AG04449 (cell line): ENCODE measurements around the gene C2orf81.
"Not testable (repeated sequence)": the region's sequence is repeated elsewhere in the genome, so short reads cannot be mapped to it uniquely, and the experiment has no call there.

Experiments
- CTCF ChIA-PET: fragments of 350-600 bp; formaldehyde crosslinking; extraction: SDS; loops from one replicate; lab custom pipeline; 2021; ENCODE audit warnings: antibody characterized with exemption; lab: Yijun Ruan, JAX
- POLR2A ChIA-PET: fragments of 400-600, 350-600 bp; formaldehyde crosslinking; extraction: SDS; loops from one replicate; lab custom pipeline; 2020; ENCODE audit warnings: antibody characterized with exemption, inconsistent platforms; lab: Yijun Ruan, JAX
- DNase-seq: peaks from one replicate; pipeline ENCODE4 v3.0.0-alpha.2; 2010; ENCODE audit warnings: low read depth, low spot score
- H3K4me3 ChIP-seq: 2 replicates; pipeline ENCODE4 v1.5.1; 2011; ENCODE audit warnings: low read depth, mild to moderate bottlenecking, control low read depth, low read length
- CTCF ChIP-seq: IDR thresholded peaks from one replicate; pipeline ENCODE4 v1.5.1; 2011; ENCODE audit warnings: mild to moderate bottlenecking, moderate library complexity, low read length, control low read depth, inconsistent platforms; ENCODE audit not compliant: insufficient read depth; ENCODE audit errors: missing control alignments

C2orf81 gene

GRCh38 chr2:74424139-74424992 lies 2.9 kb upstream of the C2orf81 start:
- H3K4me3 ChIP-seq = no peak overlapping the region

GRCh38 chr2:74423231-74424095 lies 2.0 kb upstream of the C2orf81 start:
- ChIA-PET CTCF (interaction anchor here (1.7 kb wide), 1 partner anchor 16 kb away, joined by 7 read pairs; no protein-coding TSS in a partner anchor), POLR2A (interaction anchor here (0.6 to 1.1 kb wide), 2 partner anchors 35 to 48 kb away, joined by 3 to 4 read pairs; partner anchors contain the start of gene WBP1)

More at GRCh38 chr2:74424139-74424992, 2.9 kb upstream of the C2orf81 start:
- ChIA-PET CTCF (interaction anchor here (1.7 kb wide), 1 partner anchor 15 kb away, joined by 7 read pairs; no protein-coding TSS in a partner anchor), POLR2A (interaction anchor here (0.6 kb wide), 1 partner anchor 47 kb away, joined by 4 read pairs; no protein-coding TSS in a partner anchor)
- DNase-seq = no peak
- TF ChIP-seq CTCF = no peak

GRCh38 chr2:74420443-74421103 lies 846 bp downstream of the C2orf81 start:
- DNase-seq, H3K4me3 ChIP-seq: not testable (repeated sequence)
- POLR2A ChIA-PET = interaction anchor here (0.7 kb wide), 1 partner anchor 12 kb away, joined by 3 read pairs; no protein-coding TSS in a partner anchor
- CTCF ChIA-PET = interaction anchor here (0.8 to 3.1 kb wide), 5 partner anchors 8 to 86 kb away, joined by 3 to 14 read pairs (median 3); no protein-coding TSS in a partner anchor

More at GRCh38 chr2:74423231-74424095, 2.0 kb upstream of the C2orf81 start:
- H3K4me3 ChIP-seq = no peak overlapping the region
- no peak for TF ChIP-seq CTCF
- DNase-seq = no peak

GRCh38 chr2:74420006-74420405 lies 1.4 kb downstream of the C2orf81 start:
- no peak for DNase-seq
- CTCF ChIA-PET = interaction anchor here (3.1 kb wide), 1 partner anchor 28 kb away, joined by 14 read pairs; no protein-coding TSS in a partner anchor
- H3K4me3 ChIP-seq = no peak overlapping the region
- no peak for TF ChIP-seq CTCF
- POLR2A ChIA-PET = no interaction called here

GRCh38 chr2:74419345-74419744 lies 2.1 kb downstream of the C2orf81 start:
- no peak for DNase-seq
- CTCF ChIA-PET = interaction anchor here (1.2 to 3.1 kb wide), 2 partner anchors 27 to 28 kb away, joined by 3 to 14 read pairs; no protein-coding TSS in a partner anchor
- POLR2A ChIA-PET = no interaction called here
- H3K4me3 ChIP-seq = no peak overlapping the region
- TF ChIP-seq CTCF = no peak

GRCh38 chr2:74418312-74418711 lies 3.1 kb downstream of the C2orf81 start:
- no peak overlapping the region for H3K4me3 ChIP-seq
- TF ChIP-seq CTCF = no peak
- no peak for DNase-seq
- CTCF ChIA-PET = interaction anchor here (0.8 to 1.2 kb wide), 2 partner anchors 10 to 26 kb away, joined by 3 read pairs; no protein-coding TSS in a partner anchor
- POLR2A ChIA-PET = no interaction called here
